Endothelial cell (in vitro differentiated cells): ENCODE results near the gene DENND1B. TPM values are rescaled to one million over a fixed set of nuclear protein-coding genes. Genes with fewer than 3 reads are reported as not detected.

Experiments
- DNase-seq: peaks from one replicate; pipeline ENCODE4 v3.0.0; 2021; ENCODE audit warnings: low spot score
- H3K27ac Mint-ChIP-seq: one replicate; pipeline ENCODE4 v1.8.0; 2021; ENCODE audit warnings: mixed read lengths, inconsistent platforms; ENCODE audit not compliant: unreplicated experiment
- H3K27me3 Mint-ChIP-seq: one replicate; pipeline ENCODE4 v1.8.0; 2021; ENCODE audit warnings: mild to moderate bottlenecking, moderate library complexity, mixed read lengths, inconsistent platforms; ENCODE audit not compliant: unreplicated experiment
- H3K36me3 Mint-ChIP-seq: one replicate; pipeline ENCODE4 v1.8.0; 2021; ENCODE audit warnings: mild to moderate bottlenecking, low read depth, mixed read lengths, inconsistent platforms; ENCODE audit not compliant: unreplicated experiment
- H3K4me1 Mint-ChIP-seq: one replicate; pipeline ENCODE4 v1.8.0; 2021; ENCODE audit warnings: mild to moderate bottlenecking, mixed read lengths, inconsistent platforms; ENCODE audit not compliant: unreplicated experiment
- H3K4me3 Mint-ChIP-seq: one replicate; pipeline ENCODE4 v1.8.0; 2021; ENCODE audit warnings: mild to moderate bottlenecking, mixed read lengths, inconsistent platforms; ENCODE audit not compliant: unreplicated experiment
- H3K9me3 Mint-ChIP-seq: one replicate; pipeline ENCODE4 v1.8.0; 2021; ENCODE audit warnings: mixed read lengths, inconsistent platforms; ENCODE audit not compliant: unreplicated experiment
- total RNA-seq: library from RNA; stranded (reverse); fragmentation: NEBNext Ultra II Directional; extraction: Animal tissue kit (Norgen Biotek cat#: 25700); gene quantifications from one replicate; pipeline ENCODE4 v1.2.1, GENCODE V29; 2021; ENCODE audit not compliant: unreplicated experiment
- TF ChIP-seq, protein P1 (sequence below): fragments of 200-600 bp; sonication (generic); IDR thresholded peaks from one replicate; pipeline ENCODE4 v1.5.0; 2021; ENCODE audit warnings: antibody characterized with exemption; ENCODE audit not compliant: unreplicated experiment

DENND1B gene
- total RNA-seq, 1 donor from 2014 or later, result 7.5 TPM

DNA sequence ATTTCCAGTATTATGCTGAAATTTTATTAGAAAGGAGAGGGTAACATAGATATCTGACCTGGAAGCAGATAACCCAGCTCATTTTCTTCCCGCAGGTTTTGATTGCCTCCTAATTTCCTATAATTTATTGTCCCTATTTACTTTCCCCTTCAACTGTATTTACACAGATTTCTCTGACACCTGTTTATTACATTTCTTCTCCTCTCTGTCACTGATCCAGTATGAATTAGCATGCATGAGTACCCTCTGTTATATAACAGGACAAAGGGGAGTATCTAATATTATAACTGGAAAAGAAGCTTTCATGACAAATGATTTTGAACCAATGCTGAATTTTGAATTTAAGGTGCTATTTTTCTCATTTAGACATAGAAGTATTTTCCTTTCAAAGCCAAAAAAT lies 37.4 kb downstream of the DENND1B start:
- H3K36me3 Mint-ChIP-seq, result no peaks in the 10 kb centered on the region
- no peak for DNase-seq
- no peaks in the 10 kb centered on the region for H3K9me3 Mint-ChIP-seq
- peaks cover 2% of the 10 kb centered on the region for H3K27me3 Mint-ChIP-seq
- TF ChIP-seq, protein P1, sequence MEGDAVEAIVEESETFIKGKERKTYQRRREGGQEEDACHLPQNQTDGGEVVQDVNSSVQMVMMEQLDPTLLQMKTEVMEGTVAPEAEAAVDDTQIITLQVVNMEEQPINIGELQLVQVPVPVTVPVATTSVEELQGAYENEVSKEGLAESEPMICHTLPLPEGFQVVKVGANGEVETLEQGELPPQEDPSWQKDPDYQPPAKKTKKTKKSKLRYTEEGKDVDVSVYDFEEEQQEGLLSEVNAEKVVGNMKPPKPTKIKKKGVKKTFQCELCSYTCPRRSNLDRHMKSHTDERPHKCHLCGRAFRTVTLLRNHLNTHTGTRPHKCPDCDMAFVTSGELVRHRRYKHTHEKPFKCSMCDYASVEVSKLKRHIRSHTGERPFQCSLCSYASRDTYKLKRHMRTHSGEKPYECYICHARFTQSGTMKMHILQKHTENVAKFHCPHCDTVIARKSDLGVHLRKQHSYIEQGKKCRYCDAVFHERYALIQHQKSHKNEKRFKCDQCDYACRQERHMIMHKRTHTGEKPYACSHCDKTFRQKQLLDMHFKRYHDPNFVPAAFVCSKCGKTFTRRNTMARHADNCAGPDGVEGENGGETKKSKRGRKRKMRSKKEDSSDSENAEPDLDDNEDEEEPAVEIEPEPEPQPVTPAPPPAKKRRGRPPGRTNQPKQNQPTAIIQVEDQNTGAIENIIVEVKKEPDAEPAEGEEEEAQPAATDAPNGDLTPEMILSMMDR, result no peak
- peaks cover 4% of the 10 kb centered on the region for H3K4me1 Mint-ChIP-seq
- H3K4me3 Mint-ChIP-seq, result no peak overlapping the region
- H3K27ac Mint-ChIP-seq, result no peak overlapping the region

DNA sequence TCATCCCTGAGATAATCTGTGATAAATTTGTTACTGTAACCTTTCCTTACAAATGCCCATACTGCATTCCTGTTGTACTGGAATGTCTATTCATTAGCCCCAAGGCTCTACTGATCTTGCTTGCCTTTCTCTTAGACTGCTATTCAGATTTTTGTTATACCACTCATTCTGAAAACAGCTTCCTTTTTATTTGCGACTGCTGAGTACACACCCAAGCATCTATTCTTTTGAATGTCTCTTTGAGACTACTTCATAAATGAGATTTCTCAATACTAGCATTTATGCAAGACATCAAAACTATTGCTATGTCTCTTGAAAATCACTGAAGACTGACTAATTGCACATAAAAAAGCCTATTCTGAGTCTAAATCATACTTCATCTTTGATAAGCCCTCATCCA lies 38.6 kb downstream of the DENND1B start:
- TF ChIP-seq, protein P1, result no peak
- no peak for DNase-seq
- no peak overlapping the region for H3K4me3 Mint-ChIP-seq
- no peak overlapping the region for H3K27ac Mint-ChIP-seq
- peaks cover 4% of the 10 kb centered on the region for H3K4me1 Mint-ChIP-seq
- H3K9me3 Mint-ChIP-seq, result no peaks in the 10 kb centered on the region
- no peaks in the 10 kb centered on the region for H3K36me3 Mint-ChIP-seq
- H3K27me3 Mint-ChIP-seq, result peaks cover 2% of the 10 kb centered on the region

DNA sequence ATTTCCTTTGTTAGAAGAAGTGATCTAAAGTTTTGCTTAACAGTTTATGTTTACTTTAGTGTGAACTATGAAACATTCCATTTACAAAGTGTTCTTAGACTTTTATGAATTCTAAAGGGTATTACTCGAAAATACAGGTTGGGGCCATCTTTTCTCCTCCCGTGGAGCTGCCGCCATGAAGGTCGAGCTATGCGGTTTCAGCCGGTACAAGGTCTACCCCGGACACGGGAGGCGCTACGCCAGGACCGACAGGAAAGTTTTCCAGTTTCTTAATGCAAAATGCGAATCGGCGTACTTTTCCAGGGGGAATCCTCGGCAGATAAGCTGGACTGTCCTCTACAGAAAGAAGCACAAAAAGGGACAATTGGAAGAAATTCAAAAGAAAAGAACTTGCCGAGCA lies 39.8 kb downstream of the DENND1B start:
- Mint-ChIP-seq H3K4me3 (no peak overlapping the region), H3K27me3 (peaks cover 2% of the 10 kb centered on the region), H3K27ac (no peak overlapping the region), H3K9me3 (no peaks in the 10 kb centered on the region), H3K4me1 (peaks cover 4% of the 10 kb centered on the region), H3K36me3 (no peaks in the 10 kb centered on the region)
- TF ChIP-seq, protein P1, result no peak
- no peak for DNase-seq

DNA sequence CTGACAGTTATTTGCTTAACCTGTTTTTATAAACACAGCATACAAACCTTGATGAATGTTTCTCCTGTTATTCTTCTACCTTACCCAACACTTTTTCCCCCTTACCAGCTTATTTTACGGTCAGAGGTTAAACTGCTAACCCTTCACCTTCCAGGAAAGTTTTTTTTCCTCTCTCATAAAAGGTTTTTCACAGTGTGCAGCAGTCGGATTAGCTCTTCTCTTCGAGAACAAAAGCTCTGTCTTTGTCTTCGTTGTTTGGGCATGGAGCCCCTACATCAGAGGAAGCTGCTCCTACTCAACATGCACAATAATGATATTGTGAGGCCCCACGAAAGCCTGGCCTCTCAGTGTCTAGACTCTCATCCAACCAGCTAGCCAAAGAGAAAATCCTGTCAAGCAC lies 42.0 kb downstream of the DENND1B start:
- TF ChIP-seq, protein P1, result no peak
- Mint-ChIP-seq H3K27ac (no peak overlapping the region), H3K27me3 (peaks cover 2% of the 10 kb centered on the region), H3K4me3 (no peak overlapping the region), H3K9me3 (no peaks in the 10 kb centered on the region), H3K4me1 (peaks cover 4% of the 10 kb centered on the region), H3K36me3 (no peaks in the 10 kb centered on the region)
- no peak for DNase-seq

DNA sequence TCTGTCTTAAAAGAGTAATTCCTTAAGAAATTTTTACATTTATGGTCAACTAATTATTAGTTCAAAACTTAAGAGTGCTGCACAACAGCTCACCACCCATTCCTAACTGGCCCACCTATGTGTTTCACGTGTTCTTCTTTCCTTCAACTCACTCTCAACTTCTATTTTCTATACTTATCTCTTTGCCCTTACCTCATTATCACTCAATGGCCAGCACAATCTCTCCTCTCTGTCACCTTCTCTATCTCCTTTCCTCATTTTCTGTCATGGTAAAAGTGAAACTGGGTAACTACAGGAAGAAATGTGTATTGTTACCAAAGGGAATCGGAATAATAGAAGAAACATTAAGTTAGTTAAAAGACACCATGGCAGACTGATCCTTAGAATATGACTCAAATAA lies 43.1 kb downstream of the DENND1B start:
- Mint-ChIP-seq H3K4me3 (no peak overlapping the region), H3K27me3 (peaks cover 2% of the 10 kb centered on the region), H3K36me3 (no peaks in the 10 kb centered on the region), H3K27ac (no peak overlapping the region), H3K9me3 (no peaks in the 10 kb centered on the region), H3K4me1 (peaks cover 4% of the 10 kb centered on the region)
- TF ChIP-seq, protein P1, result no peak
- no peak for DNase-seq
